H1 (cell line): Measurements from ENCODE around the gene MAP3K10. TPM values are rescaled to one million over a fixed set of nuclear protein-coding genes. Genes with fewer than 3 reads are reported as not detected.

Experiments used
- CTCF ChIA-PET: fragments of 300-600 bp; sonication (Branson Sonifier 250); formaldehyde crosslinking; loops from one replicate; lab custom pipeline; 2021; ENCODE audit not compliant: partially characterized antibody; lab: Charles Lee
- POLR2A ChIA-PET: fragments of 300-600 bp; sonication (Branson Sonifier 250); formaldehyde crosslinking; loops from one replicate; lab custom pipeline; 2021; ENCODE audit warnings: inconsistent platforms; ENCODE audit not compliant: partially characterized antibody; lab: Charles Lee
- DNase-seq, 2 experiments: peaks; one replicate each; pipeline versions ENCODE4 v3.0.0 to v3.0.0-alpha.2; 2010 to 2022; ENCODE audit warnings: low spot score in 2 of 2, low read depth in 1 of 2, mixed read lengths in 1 of 2
- FAIRE-seq: peaks from 2 replicates; lab custom pipeline; 2011; peaks lifted over from hg19 to GRCh38; lab: Jason Lieb, UNC
- H2AFZ ChIP-seq: 2 replicates; pipeline ENCODE4 v1.8.1; 2012; ENCODE audit warnings: low read length, inconsistent platforms
- H2AK5ac ChIP-seq: 2 replicates; pipeline ENCODE4 v1.6.1; 2013; ENCODE audit warnings: low read depth, low read length
- H2BK120ac ChIP-seq: replicated peaks from 2 replicates; pipeline ENCODE3; 2013; ENCODE audit warnings: low read depth, low read length, inconsistent platforms
- H2BK12ac ChIP-seq: 2 replicates; pipeline ENCODE4 v1.6.1; 2013; ENCODE audit warnings: low read depth, low read length
- H2BK15ac ChIP-seq: 2 replicates; pipeline ENCODE4 v1.6.1; 2013; ENCODE audit warnings: low read length
- H2BK20ac ChIP-seq: 2 replicates; pipeline ENCODE4 v1.6.1; 2013; ENCODE audit warnings: low read length
- H2BK5ac ChIP-seq: 2 replicates; pipeline ENCODE4 v1.6.1; 2013; ENCODE audit warnings: low read depth, low read length
- H3K14ac ChIP-seq: 2 replicates; pipeline ENCODE4 v1.6.1; 2013; ENCODE audit warnings: inconsistent platforms; ENCODE audit not compliant: insufficient read length
- H3K18ac ChIP-seq: 2 replicates; pipeline ENCODE4 v1.6.1; 2013; ENCODE audit warnings: low read length; ENCODE audit errors: extremely low read depth
- H3K23ac ChIP-seq: 2 replicates; pipeline ENCODE4 v1.6.1; 2013; ENCODE audit warnings: inconsistent platforms; ENCODE audit not compliant: insufficient read length
- H3K23me2 ChIP-seq: 2 replicates; pipeline ENCODE4 v1.6.1; 2013; ENCODE audit warnings: low read depth, low read length
- H3K27ac ChIP-seq: 2 replicates; pipeline ENCODE4 v1.6.1; 2011; ENCODE audit warnings: low read depth, low read length, inconsistent platforms
- H3K27me3 ChIP-seq, 4 experiments: replicated peaks in 1 of 4; 1 replicate in 1 of 4; 2 replicates in 3 of 4; pipeline versions ENCODE4 v1.6.1 to v1.8.1; 2011 to 2013; ENCODE audit warnings: low read length in 3 of 4, mild to moderate bottlenecking in 3 of 4, inconsistent platforms in 2 of 4, mixed read lengths in 2 of 4, moderate library complexity in 1 of 4; ENCODE audit not compliant: control insufficient read depth in 3 of 4, insufficient read depth in 3 of 4; ENCODE audit errors: extremely low read depth in 1 of 4
- H3K36me3 ChIP-seq, 4 experiments: 2 replicates each; pipeline versions ENCODE4 v1.6.1 to v1.8.1; 2011 to 2013; ENCODE audit warnings: mild to moderate bottlenecking in 4 of 4, low read length in 3 of 4, moderate library complexity in 2 of 4, control low read depth in 1 of 4, inconsistent platforms in 1 of 4; ENCODE audit not compliant: insufficient read depth in 4 of 4, control insufficient read depth in 2 of 4
- H3K4ac ChIP-seq: replicated peaks from 2 replicates; pipeline ENCODE3; 2013; ENCODE audit warnings: low read length, low read depth, mixed read lengths, inconsistent platforms; ENCODE audit not compliant: insufficient read length
- H3K4me1 ChIP-seq, 4 experiments: replicated peaks in 1 of 4; 1 replicate in 1 of 4; 2 replicates in 3 of 4; pipeline versions ENCODE4 v1.6.1 to v1.8.1; 2011 to 2013; ENCODE audit warnings: low read length in 3 of 4, inconsistent platforms in 2 of 4, mixed read lengths in 1 of 4; ENCODE audit not compliant: insufficient read depth in 4 of 4, control insufficient read depth in 3 of 4
- H3K4me2 ChIP-seq, 2 experiments: 2 replicates each; pipeline versions ENCODE4 v1.6.1 to v1.8.1; 2011 to 2013; ENCODE audit warnings: low read depth in 2 of 2, low read length in 2 of 2, control low read depth in 1 of 2, inconsistent platforms in 1 of 2, mild to moderate bottlenecking in 1 of 2; ENCODE audit not compliant: insufficient read depth in 1 of 2
- H3K4me3 ChIP-seq, 4 experiments: fragments of 200-600, 300-600 bp in 1 of 4; sonication (generic), shearing (Covaris generic), sonication (Bioruptor Twin) in 1 of 4; 2 replicates each; pipeline versions ENCODE4 v1.5.1 to v1.8.1; 2011 to 2016; ENCODE audit warnings: low read length in 4 of 4, low read depth in 3 of 4, control low read depth in 2 of 4, inconsistent platforms in 2 of 4, mild to moderate bottlenecking in 2 of 4, mixed read lengths in 1 of 4, moderate library complexity in 1 of 4; ENCODE audit not compliant: insufficient read depth in 2 of 4; ENCODE audit errors: extremely low read depth in 1 of 4
- H3K56ac ChIP-seq: replicated peaks from 2 replicates; pipeline ENCODE3; 2013; ENCODE audit warnings: low read depth, mild to moderate bottlenecking, mixed read lengths, low read length, inconsistent platforms; ENCODE audit not compliant: insufficient read length
- H3K79me1 ChIP-seq: 2 replicates; pipeline ENCODE4 v1.6.1; 2013; ENCODE audit warnings: low read depth, low read length, control low read depth
- H3K79me2 ChIP-seq, 2 experiments: 2 replicates each; pipeline versions ENCODE4 v1.6.1 to v1.8.1; 2012 to 2013; ENCODE audit warnings: low read length in 2 of 2, mild to moderate bottlenecking in 2 of 2, inconsistent platforms in 1 of 2; ENCODE audit not compliant: insufficient read depth in 2 of 2, control insufficient read depth in 1 of 2
- H3K9ac ChIP-seq, 4 experiments: replicated peaks in 1 of 4; 1 replicate in 1 of 4; 2 replicates in 3 of 4; pipeline versions ENCODE4 v1.6.1 to v1.8.1; 2011 to 2013; ENCODE audit warnings: low read depth in 3 of 4, low read length in 3 of 4, control low read depth in 2 of 4, mild to moderate bottlenecking in 2 of 4, moderate library complexity in 2 of 4, inconsistent platforms in 1 of 4; ENCODE audit errors: extremely low read depth in 1 of 4
- H3K9me3 ChIP-seq, 2 experiments: 2 replicates each; pipeline versions ENCODE4 v1.6.1 to v1.8.1; 2012 to 2013; ENCODE audit warnings: mild to moderate bottlenecking in 2 of 2, moderate library complexity in 2 of 2, control low read depth in 1 of 2, inconsistent platforms in 1 of 2, low read depth in 1 of 2, low read length in 1 of 2, mixed read lengths in 1 of 2; ENCODE audit not compliant: insufficient read depth in 2 of 2
- H4K20me1 ChIP-seq, 2 experiments: replicated peaks in 1 of 2; 2 replicates each; pipeline versions ENCODE3 to v1.8.1; 2011 to 2013; ENCODE audit warnings: inconsistent platforms in 2 of 2, low read length in 2 of 2, mild to moderate bottlenecking in 1 of 2; ENCODE audit not compliant: insufficient read depth in 2 of 2, control insufficient read depth in 1 of 2
- H4K5ac ChIP-seq: 2 replicates; pipeline ENCODE4 v1.6.1; 2013; ENCODE audit warnings: low read length, low read depth, mixed read lengths, inconsistent platforms; ENCODE audit not compliant: insufficient read length
- H4K8ac ChIP-seq: 2 replicates; pipeline ENCODE4 v1.8.0; 2013; ENCODE audit warnings: mild to moderate bottlenecking, moderate library complexity, low read length, inconsistent platforms; ENCODE audit not compliant: insufficient read depth; ENCODE audit errors: extremely low read depth
- H4K91ac ChIP-seq: replicated peaks from 2 replicates; pipeline ENCODE3; 2013; ENCODE audit warnings: low read length, mixed read lengths, inconsistent platforms; ENCODE audit not compliant: insufficient read length
- JUN ChIP-seq: IDR thresholded peaks from 2 replicates; pipeline ENCODE4 v1.6.1; 2011; ENCODE audit warnings: low read depth, mild to moderate bottlenecking, improper control_type of control experiment, low read length
- RAD21 ChIP-seq, 2 experiments: IDR thresholded peaks in 1 of 2; conservative IDR thresholded peaks in 1 of 2; 2 replicates each; pipeline ENCODE4 v1.6.1; 2011; ENCODE audit warnings: low read depth in 2 of 2, low read length in 2 of 2, improper control_type of control experiment in 1 of 2, inconsistent platforms in 1 of 2, mild to moderate bottlenecking in 1 of 2, moderate library complexity in 1 of 2
- SAP30 ChIP-seq: fragments of 300-600 bp; sonication (generic); IDR thresholded peaks from 2 replicates; pipeline ENCODE4 v1.7.1; 2012; ENCODE audit warnings: low read length, moderate library complexity, mild to moderate bottlenecking, inconsistent platforms; ENCODE audit not compliant: insufficient read depth, insufficient replicate concordance
- SP2 ChIP-seq: IDR thresholded peaks from 2 replicates; pipeline ENCODE4 v1.6.1; 2012; ENCODE audit warnings: mild to moderate bottlenecking, low read length, inconsistent platforms
- SRF ChIP-seq: IDR thresholded peaks from 2 replicates; pipeline ENCODE4 v1.6.1; 2011; ENCODE audit warnings: mild to moderate bottlenecking, low read depth, low read length, moderate library complexity
- SUZ12 ChIP-seq: fragments of 200-600 bp; sonication (generic); IDR thresholded peaks from 2 replicates; pipeline ENCODE4 v1.6.1; 2012; ENCODE audit warnings: mild to moderate bottlenecking, inconsistent platforms, low read length, moderate library complexity, mixed read lengths
- TBP ChIP-seq: IDR thresholded peaks from 2 replicates; pipeline ENCODE4 v1.6.1; 2011; ENCODE audit warnings: low read depth, low read length, improper control_type of control experiment
- WGBS, 2 experiments: shearing (Covaris generic) in 1 of 2; methylation state at CpG; one replicate each; pipeline versions ENCODE4 v1.1.6 to v1.1.7; 2013 to 2015; ENCODE audit warnings: low lambda C conversion rate in 2 of 2, mixed read lengths in 2 of 2, inconsistent platforms in 1 of 2, low coverage in 1 of 2, missing lambda C conversion rate in 1 of 2; ENCODE audit not compliant: insufficient replicate concordance in 2 of 2, insufficient coverage in 1 of 2, insufficient read length in 1 of 2; ENCODE audit errors: extremely low coverage in 1 of 2, missing lambda C conversion rate in 1 of 2; 5-methylcytosine and 5-hydroxymethylcytosine counted together
- polyA plus RNA-seq, 7 experiments: library from polyadenylated mRNA; depleted of rRNA in 3 of 7; stranded (reverse) in 5 of 7; unstranded in 2 of 7; fragments of >200 nt in 5 of 7; fragments of 200-250 nt in 2 of 7; gene quantifications; 1 replicate in 5 of 7; 2 replicates in 1 of 7; 4 replicates in 1 of 7; pipeline versions ENCODE4 v1.2.1 to v1.2.3, GENCODE V29; 2011 to 2013; ENCODE audit warnings: missing spikeins in 2 of 7, mixed read lengths in 2 of 7
- total RNA-seq: library from RNA; stranded (reverse); fragmentation: NEBNext Ultra II Directional; extraction: Animal tissue kit (Norgen Biotek cat#: 25700); gene quantifications from 2 replicates; pipeline ENCODE4 v1.2.1, GENCODE V29; 2021

The MAP3K10 gene
- total and polyA plus RNA-seq, 2 of the 8 experiments (the other 6 are each of a cell fraction or from before 2014, with no cell fraction given): 4.9 to 15.9 TPM

DNA sequence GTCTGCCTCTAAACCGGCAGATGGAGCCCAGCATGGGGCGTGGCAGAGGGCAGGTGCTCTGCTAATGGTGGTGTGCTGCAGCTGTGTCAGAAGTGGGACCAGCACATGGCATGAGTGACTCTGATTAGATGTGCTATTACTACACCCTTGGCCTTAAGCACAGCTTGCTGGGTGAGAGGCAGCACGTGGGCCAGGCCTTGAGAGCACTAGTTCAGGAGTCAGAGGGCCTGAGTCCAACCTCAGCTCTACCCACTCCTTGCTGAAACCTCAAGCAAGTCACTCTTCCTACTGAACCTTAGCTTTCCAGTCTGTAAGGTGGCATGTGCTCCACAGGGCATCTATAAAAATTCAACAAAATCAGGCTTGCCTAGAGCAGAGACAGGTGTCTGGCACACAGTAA, 71.2 kb downstream of the MAP3K10 start:
- Histone ChIP-seq H3K79me2 (peaks cover 0 to 7% of the 10 kb centered on the region in 2 experiments; a peak in 1 of 4 replicates), H3K14ac (no peak overlapping the region), H3K9ac (no peak overlapping the region), H2BK12ac (no peak overlapping the region), H3K9me3 (no peaks in the 10 kb centered on the region), H4K8ac (no peak overlapping the region), H3K27me3 (no peaks in the 10 kb centered on the region), H3K4me3 (no peak overlapping the region), H3K36me3 (peaks cover 0 to 20% (median 5%) of the 10 kb centered on the region in 4 experiments; a peak in 3 of 8 replicates), H4K91ac (no peak overlapping the region), H3K56ac (no peak overlapping the region), H3K23me2 (no peaks in the 10 kb centered on the region; the same call in 1 of the 2 replicates), H3K23ac (no peak overlapping the region), H2AFZ (no peak overlapping the region), H3K18ac (no peak overlapping the region), H2BK20ac (no peak overlapping the region), H3K27ac (no peak overlapping the region), H2BK120ac (no peak overlapping the region), H2BK15ac (no peak overlapping the region), H4K20me1 (peaks cover 0 to 14% of the 10 kb centered on the region in 2 experiments), H2AK5ac (no peak overlapping the region), H3K4me2 (no peak overlapping the region), H2BK5ac (no peak overlapping the region), H4K5ac (no peak overlapping the region), H3K79me1 (peaks cover 14% of the 10 kb centered on the region), H3K4ac (no peak overlapping the region), H3K4me1 (peaks cover 0 to 3% (median 1%) of the 10 kb centered on the region in 4 experiments; a peak in 2 of 7 replicates)
- POLR2A ChIA-PET: no interaction called here
- no peak for DNase-seq
- WGBS, 2 experiments: 89% methylated on average over 3 of the region's 3 CpGs; no CpG with 5 or more reads in 1 of the 2 experiments
- TF ChIP-seq JUN: no peak
- no peak for TF ChIP-seq RAD21 (IDR thresholded peaks at IDR 0.05 in 1 of 2, conservative IDR thresholded peaks at IDR 0.05 in 1 of 2; ENCODE audit: low read depth in 2 of 2, low read length in 2 of 2)
- no peak for TF ChIP-seq SUZ12
- no peak for TF ChIP-seq SP2
- TF ChIP-seq TBP: no peak
- no peak for TF ChIP-seq SRF
- TF ChIP-seq SAP30: no peak
- CTCF ChIA-PET: interaction anchor here (1.6 to 1.9 kb wide), 2 partner anchors 9 to 26 kb away, joined by 5 to 6 read pairs; no protein-coding TSS in a partner anchor
- no peak for FAIRE-seq
